OCI-LY7 (cell line): ENCODE data around the gene LHX3.

Experiments
- EZH2phosphoT487 ChIP-seq: fragments of 200-600 bp; sonication (generic); IDR thresholded peaks from 2 replicates; pipeline ENCODE4 v1.6.1; 2018; ENCODE audit warnings: low read depth, borderline replicate concordance, mild to moderate bottlenecking, mixed run types, antibody characterized with exemption, low read length, moderate library complexity, mixed read lengths
- TF ChIP-seq, protein P1 (sequence below): fragments of 200-600 bp; sonication (generic); conservative IDR thresholded peaks from 2 replicates; pipeline ENCODE4 v1.5.1; 2014; ENCODE audit warnings: mild to moderate bottlenecking, antibody characterized with exemption, low read length, moderate library complexity, mixed read lengths

DNA sequence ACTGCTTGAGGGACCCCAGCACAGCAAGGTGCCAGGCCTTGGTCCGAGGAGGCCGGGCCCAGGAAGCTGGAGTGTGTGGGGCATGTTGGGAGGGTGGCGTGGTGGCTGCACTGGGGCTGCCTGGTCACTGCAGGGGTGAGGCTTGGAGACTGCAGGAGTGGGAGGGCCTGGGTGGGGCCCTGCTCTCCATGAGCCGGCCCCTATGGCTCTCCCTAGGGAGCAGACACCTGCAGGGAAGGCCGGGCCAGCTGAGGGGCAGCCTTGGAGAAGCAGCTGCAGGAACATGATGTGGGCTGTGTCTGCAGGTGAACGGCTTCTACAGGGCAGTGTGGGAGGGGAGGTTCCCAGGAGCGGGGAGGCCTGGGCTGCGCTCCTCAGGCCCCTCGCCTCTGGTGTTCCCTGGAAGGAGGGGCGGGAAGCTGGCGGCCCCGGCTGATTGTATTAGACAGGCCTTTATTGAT, 44.5 kb downstream of the LHX3 start:
- TF ChIP-seq, protein P1, sequence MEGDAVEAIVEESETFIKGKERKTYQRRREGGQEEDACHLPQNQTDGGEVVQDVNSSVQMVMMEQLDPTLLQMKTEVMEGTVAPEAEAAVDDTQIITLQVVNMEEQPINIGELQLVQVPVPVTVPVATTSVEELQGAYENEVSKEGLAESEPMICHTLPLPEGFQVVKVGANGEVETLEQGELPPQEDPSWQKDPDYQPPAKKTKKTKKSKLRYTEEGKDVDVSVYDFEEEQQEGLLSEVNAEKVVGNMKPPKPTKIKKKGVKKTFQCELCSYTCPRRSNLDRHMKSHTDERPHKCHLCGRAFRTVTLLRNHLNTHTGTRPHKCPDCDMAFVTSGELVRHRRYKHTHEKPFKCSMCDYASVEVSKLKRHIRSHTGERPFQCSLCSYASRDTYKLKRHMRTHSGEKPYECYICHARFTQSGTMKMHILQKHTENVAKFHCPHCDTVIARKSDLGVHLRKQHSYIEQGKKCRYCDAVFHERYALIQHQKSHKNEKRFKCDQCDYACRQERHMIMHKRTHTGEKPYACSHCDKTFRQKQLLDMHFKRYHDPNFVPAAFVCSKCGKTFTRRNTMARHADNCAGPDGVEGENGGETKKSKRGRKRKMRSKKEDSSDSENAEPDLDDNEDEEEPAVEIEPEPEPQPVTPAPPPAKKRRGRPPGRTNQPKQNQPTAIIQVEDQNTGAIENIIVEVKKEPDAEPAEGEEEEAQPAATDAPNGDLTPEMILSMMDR, result no peak
- no peak for TF ChIP-seq EZH2phosphoT487
